ENCODE data around the gene AWAT1.
"Not testable (repeated sequence)": the region's sequence is repeated elsewhere in the genome, so short reads cannot be mapped to it uniquely, and the experiment has no call there.

Gene AWAT1

DNA sequence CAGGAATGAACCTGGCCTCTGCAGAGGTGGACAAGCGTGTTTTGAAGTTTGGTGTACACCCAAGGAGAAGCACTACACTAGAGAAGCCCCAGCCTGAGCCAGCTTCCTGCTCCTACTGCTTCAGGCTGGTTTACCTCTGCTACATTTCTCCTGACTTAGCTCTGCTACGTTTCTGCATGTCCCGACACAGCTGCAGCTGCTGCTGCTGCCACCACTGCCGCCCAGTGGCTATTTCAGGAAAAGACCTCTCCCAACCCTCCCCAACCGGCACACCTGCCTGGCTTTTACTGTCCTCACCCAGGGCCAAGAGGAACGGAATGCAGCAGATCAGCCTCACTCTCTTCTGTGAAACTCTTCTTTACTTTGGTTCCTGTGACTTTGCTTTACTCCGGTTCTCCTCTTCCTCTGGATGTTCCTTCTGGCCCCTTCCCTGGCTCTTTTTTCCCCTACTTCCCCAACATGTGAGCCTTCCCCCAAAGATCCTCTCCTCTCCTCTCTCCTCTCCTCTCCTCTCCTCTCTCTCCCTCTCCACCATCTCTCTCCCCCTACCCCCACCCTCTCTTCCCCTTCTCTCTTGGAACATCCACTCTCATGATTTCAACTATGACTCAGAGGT, 28.6 kb downstream of the AWAT1 start:
- peak; percentile 9 for DNase-seq

GRCh38 chrX:70264784-70265183, 30.3 kb downstream of the AWAT1 start:
- no peak for DNase-seq

DNA sequence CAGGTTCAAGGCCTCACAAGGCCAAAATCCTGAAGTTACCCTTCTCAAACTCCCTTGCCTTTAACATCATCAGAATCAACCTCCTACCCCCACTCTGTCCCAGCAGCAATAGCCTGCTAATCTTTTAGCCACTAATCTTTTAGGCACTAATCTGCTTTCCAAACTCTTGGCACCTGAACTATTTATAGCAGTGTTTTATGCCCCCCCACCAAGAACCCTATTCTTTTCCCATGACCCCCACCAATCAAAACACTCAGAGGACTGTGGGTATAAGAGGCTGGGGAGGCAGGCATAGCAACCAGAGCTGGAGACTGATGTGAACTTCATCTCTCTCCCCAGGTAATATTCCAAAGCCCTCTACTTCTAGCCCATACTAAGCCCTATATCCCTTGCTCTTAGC, 33.6 kb downstream of the AWAT1 start, which contains the start of gene ARR3:
ARR3 (plus strand) TSS at position 301 of the 400 bp plus-strand sequence. CDS start 1,052 bp downstream, outside the sequence.
- no peak for DNase-seq

DNA sequence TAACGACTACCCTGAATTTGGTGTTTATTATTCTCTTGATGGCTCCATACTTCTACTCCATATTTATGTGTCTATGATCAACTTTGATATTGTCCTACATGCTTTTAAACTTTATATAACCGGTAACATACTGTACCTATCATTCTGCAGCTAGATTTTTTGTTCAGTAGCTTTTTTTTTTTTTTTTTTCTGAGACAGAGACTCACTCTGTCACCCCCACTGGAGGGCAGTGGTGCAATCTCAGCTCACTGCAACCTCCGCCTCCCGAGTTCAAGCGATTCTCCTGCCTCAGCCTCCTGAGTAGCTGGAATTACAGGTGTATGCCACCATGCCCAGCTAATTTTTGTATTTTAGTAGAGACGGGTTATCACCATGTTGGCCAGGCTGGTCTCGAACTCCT, 39.6 kb downstream of the AWAT1 start:
- DNase-seq: not testable (repeated sequence)

GRCh38 chrX:70279081-70279480, 44.6 kb downstream of the AWAT1 start:
- DNase-seq: no peak

- no peak for DNase-seq
Observed at GRCh38 chrX:70280573-70280972, 46.1 kb downstream of the AWAT1 start.

DNA sequence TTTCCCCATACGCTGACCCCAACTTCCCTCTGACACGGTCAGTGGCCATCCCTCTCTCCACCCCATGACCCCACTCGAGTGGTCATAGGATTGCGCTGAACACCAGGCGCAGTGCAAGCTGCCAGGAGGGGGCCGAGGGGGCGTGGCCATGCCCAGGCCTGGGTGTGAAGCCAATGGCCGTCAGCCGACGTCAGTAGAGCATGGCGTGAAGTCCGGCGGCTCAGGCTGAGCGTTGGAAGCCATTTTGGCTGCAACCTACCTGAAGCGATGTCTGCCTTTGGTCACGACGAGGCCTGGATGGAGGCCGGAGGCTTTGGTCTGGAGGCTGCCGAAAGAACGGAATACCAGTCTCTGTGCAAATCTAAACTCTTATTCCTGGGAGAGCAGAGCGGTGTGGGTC, 47.5 kb downstream of the AWAT1 start, which contains the start of gene RAB41:
RAB41 (plus strand) TSS at position 222 of the 400 bp plus-strand sequence; CDS start at position 268, 46 bp downstream.
- DNase-seq: no peak

DNA sequence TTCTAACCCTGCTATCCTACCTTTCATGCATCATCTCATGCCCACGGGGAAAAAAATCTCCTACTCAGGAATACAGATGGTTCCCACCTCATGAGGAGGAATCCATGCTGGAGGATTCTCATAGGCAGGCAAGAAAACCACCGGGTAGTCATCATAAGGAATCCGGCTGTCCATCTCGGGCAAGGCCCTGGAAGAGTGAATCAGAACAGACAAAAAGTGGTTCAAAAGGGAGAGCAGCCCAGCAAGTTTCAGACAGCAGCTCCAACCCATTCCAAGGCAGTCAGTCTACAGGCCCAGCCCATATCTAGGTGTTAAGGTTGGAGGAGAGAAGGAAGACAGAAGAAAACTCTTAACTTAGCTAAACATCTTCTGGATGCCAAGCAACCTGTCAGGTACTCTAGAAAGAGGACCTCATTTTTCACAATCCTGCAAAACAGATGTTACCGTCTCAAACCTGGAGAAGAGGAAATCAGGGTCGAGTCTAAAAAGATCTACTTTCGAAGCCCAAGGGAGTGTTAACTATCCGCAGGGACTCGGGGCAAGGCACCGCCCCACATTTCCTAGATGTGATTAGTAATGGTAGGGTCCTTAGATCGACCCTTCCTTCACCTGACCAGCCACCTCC, 54.8 kb downstream of the AWAT1 start:
- no peak for DNase-seq

Data from CD4-positive, alpha-beta T cell treated with Interleukin-21 for 1 hour (primary cell).